LNCAP (cell line): ENCODE results near the gene TMEM184A.

Experiments used
- TF ChIP-seq, protein P1 (sequence below): fragments of 450-650 bp; IDR thresholded peaks from 2 replicates; pipeline ENCODE4 v1.5.1; 2017; ENCODE audit warnings: mild to moderate bottlenecking

The TMEM184A gene

DNA sequence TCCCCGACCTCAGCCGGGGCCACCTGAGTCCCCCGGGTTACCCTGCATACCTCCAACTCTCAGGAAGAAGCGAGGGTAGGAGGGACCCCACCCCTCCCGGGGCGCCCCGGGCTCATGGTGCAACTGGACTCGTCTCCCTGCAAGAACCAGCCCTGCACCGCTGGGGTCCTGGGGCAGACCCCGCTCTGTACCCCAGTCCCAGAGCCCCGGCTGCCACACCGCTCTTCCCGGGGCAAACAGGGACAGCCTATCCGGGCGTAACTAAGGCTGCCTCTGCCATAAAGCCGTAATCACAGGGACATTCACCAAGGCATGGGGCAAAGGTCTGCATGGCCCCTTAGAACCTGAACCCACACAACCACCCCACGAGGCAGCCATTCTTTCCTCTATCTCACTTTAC, 32.2 kb downstream of the TMEM184A start:
- TF ChIP-seq, protein P1, sequence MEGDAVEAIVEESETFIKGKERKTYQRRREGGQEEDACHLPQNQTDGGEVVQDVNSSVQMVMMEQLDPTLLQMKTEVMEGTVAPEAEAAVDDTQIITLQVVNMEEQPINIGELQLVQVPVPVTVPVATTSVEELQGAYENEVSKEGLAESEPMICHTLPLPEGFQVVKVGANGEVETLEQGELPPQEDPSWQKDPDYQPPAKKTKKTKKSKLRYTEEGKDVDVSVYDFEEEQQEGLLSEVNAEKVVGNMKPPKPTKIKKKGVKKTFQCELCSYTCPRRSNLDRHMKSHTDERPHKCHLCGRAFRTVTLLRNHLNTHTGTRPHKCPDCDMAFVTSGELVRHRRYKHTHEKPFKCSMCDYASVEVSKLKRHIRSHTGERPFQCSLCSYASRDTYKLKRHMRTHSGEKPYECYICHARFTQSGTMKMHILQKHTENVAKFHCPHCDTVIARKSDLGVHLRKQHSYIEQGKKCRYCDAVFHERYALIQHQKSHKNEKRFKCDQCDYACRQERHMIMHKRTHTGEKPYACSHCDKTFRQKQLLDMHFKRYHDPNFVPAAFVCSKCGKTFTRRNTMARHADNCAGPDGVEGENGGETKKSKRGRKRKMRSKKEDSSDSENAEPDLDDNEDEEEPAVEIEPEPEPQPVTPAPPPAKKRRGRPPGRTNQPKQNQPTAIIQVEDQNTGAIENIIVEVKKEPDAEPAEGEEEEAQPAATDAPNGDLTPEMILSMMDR, result no peak

DNA sequence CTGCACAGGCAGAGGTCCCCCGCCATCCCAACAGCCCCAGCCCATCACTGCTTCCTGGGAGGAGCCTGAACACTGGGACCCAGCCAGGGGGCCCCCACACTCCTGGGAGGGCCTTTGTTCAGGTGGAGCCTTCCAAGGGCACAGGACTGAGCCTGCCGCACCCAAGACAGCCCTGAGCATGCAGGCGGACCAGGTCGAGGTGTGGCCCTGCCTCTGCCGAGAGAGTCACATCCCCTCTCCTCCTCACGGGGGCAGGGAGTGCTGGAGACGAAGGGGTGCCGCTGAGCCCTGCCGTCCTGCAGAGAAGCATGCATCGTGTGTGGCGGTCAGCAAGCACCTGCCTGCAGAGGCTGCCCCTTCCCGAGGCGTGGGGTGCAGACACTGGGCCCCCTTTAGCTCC, 32.8 kb downstream of the TMEM184A start:
- TF ChIP-seq, protein P1, result no peak

- TF ChIP-seq, protein P1, result no peak
These were observed 34.5 kb downstream of the TMEM184A start for GRCh38 chr7:1521456-1521855.

- TF ChIP-seq, protein P1, result no peak
These were observed 35.3 kb downstream of the TMEM184A start for GRCh38 chr7:1520539-1521234.

- TF ChIP-seq, protein P1, result no peak
These were observed 39.3 kb downstream of the TMEM184A start for GRCh38 chr7:1516586-1517251.

GRCh38 chr7:1514995-1515401, 41.0 kb downstream of the TMEM184A start:
- TF ChIP-seq, protein P1, result no peak

- TF ChIP-seq, protein P1, result no peak
These were observed 41.6 kb downstream of the TMEM184A start for GRCh38 chr7:1514407-1514806.
